Uterine smooth muscle cell (primary cell): Measurements from ENCODE around the gene KIF5B. TPM values are rescaled to one million over a fixed set of nuclear protein-coding genes. Genes with fewer than 3 reads are reported as not detected.

ENCODE experiments used
- total RNA-seq: library from RNA; depleted of rRNA; stranded (reverse); fragments of >200 nt; gene quantifications from 2 replicates; pipeline ENCODE4 v1.2.3, GENCODE V29; 2014

The KIF5B gene
- total RNA-seq, result 192 and 227 TPM in 2 replicates

DNA sequence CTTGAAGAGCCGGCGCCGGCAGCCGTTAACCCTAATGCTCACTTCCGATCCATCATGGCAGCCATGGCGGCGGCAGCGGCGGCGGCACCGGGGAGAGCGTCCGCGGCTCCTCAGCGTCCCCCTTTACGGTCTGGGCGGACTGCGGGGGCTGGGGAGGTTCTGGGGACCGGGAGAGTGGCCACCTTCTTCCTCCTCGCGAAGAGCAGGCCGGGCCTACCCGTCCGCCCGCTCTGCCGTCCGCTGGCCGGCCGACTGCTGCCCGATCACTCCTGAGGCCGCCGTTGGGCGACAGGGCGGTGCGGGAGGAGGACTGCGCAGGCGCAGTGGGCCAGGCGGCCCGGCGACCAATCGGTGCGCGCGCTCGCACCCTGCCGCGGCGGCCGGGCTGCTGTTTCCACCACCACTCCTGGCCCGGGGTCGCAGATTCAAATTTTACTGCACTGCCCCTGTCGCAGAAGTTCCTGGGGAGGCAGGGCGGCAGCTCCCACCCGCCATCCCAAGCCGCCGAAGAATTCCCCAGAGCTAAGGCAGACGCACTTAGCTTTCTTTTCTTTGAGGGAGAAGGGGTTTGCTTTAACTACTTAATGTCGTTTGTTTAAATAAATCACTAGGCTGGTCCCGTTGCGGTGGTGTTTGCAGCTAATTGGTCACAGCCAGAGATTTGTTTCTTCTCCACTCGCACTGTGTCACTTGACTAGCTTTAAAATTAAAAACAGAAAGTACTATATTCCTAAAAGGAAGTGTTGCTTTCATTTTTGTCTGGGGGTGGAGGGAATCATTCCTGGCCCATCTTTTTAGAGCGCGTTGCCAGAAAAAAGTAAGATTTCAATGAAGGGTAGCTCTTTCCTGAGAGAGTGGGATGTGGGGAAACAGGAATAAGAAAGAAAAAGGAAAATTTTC lies at the start of gene KIF5B:
Gene KIF5B (minus strand): TSS at position 290 of the 900 bp plus-strand sequence. CDS start 452 bp downstream, outside the sequence.

Other genes starting within 250 kb of the KIF5B start
- gene ARHGAP12, start 127.6 kb downstream of the KIF5B start, total RNA-seq, result 52.8 and 70.7 TPM in 2 replicates